Astrocyte (in vitro differentiated cells and primary cell): Measurements from ENCODE around the gene METTL1.

Source experiments
- EZH2 ChIP-seq: IDR thresholded peaks from 2 replicates; pipeline ENCODE4 v1.6.1; 2012; ENCODE audit warnings: mild to moderate bottlenecking, low read length, inconsistent platforms; ENCODE audit not compliant: insufficient read depth
- TF ChIP-seq, protein P1 (sequence below): IDR thresholded peaks from 2 replicates; pipeline ENCODE4 v1.5.1; 2011; ENCODE audit warnings: low read depth, mild to moderate bottlenecking, inconsistent platforms, low read length, moderate library complexity; ENCODE audit not compliant: insufficient read depth

DNA sequence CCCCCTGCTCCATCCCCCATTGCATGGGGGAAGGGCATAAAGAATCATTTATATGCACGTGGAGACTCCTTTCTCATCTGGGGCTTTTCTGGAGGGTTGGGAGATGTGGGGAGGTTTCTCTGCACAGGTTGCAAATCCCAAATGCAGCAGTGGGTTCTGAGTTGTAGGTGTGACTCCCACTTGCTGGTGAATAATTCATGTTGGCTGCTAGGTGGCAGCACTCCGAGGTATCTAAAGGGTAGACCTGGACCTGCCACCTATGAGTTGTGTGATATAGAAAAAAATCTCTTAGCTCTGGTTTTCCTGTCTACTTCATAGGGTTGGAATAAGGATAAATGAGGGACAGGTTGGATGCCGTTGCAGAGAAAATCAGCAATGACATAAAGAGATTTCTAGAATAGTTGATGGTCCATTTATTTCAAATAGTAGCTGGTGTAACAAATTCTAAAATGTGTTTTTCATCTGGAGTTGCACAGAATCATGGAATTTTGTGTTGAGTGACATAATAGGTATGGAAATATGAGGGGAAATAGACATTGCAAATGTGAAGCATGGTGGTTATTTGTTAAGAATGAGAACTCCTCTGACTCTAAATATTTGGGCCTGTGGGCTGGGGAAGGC is 12.4 kb downstream of the METTL1 start:
- TF ChIP-seq, protein P1, sequence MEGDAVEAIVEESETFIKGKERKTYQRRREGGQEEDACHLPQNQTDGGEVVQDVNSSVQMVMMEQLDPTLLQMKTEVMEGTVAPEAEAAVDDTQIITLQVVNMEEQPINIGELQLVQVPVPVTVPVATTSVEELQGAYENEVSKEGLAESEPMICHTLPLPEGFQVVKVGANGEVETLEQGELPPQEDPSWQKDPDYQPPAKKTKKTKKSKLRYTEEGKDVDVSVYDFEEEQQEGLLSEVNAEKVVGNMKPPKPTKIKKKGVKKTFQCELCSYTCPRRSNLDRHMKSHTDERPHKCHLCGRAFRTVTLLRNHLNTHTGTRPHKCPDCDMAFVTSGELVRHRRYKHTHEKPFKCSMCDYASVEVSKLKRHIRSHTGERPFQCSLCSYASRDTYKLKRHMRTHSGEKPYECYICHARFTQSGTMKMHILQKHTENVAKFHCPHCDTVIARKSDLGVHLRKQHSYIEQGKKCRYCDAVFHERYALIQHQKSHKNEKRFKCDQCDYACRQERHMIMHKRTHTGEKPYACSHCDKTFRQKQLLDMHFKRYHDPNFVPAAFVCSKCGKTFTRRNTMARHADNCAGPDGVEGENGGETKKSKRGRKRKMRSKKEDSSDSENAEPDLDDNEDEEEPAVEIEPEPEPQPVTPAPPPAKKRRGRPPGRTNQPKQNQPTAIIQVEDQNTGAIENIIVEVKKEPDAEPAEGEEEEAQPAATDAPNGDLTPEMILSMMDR, result peak; percentile 41
- TF ChIP-seq EZH2, result no peak
